WI38 (cell line): ENCODE results near the gene ORMDL1.
"Not testable (repeated sequence)": the region's sequence is repeated elsewhere in the genome, so short reads cannot be mapped to it uniquely, and the experiment has no call there.

Experiments
- H3K4me3 ChIP-seq: 2 replicates; pipeline ENCODE4 v1.5.1; 2011; ENCODE audit warnings: low read depth, mild to moderate bottlenecking, control low read depth, low read length
- CTCF ChIP-seq: IDR thresholded peaks from 2 replicates; pipeline ENCODE4 v1.5.1; 2012; ENCODE audit warnings: low read depth, mild to moderate bottlenecking, control low read depth, low read length

The ORMDL1 gene

GRCh38 chr2:189763908-189764661 is 20.1 kb downstream of the ORMDL1 start:
- H3K4me3 ChIP-seq = no peak overlapping the region
- TF ChIP-seq CTCF = no peak

- TF ChIP-seq CTCF = peak; percentile 44; the same call in 1 of the 2 replicates
Observed at GRCh38 chr2:189762551-189763298, 21.4 kb downstream of the ORMDL1 start, which contains the start of gene OSGEPL1. OSGEPL1 (minus strand) TSS chr2:189762792; CDS start chr2:189761640, 1,152 bp downstream.

GRCh38 chr2:189762229-189762550 is 21.9 kb downstream of the ORMDL1 start:
- H3K4me3 ChIP-seq = peak overlapping the region; percentile 80
- no peak for TF ChIP-seq CTCF

More at GRCh38 chr2:189762551-189763298, 21.4 kb downstream of the ORMDL1 start, which contains the start of gene OSGEPL1:
- H3K4me3 ChIP-seq = peak within 1 kb of the TSS; percentile 80

- H3K4me3 ChIP-seq = not testable (repeated sequence)
Observed at GRCh38 chr2:189760154-189760553, 24.0 kb downstream of the ORMDL1 start.

- H3K4me3 ChIP-seq = no peak overlapping the region
- no peak for TF ChIP-seq CTCF
Observed at GRCh38 chr2:189756311-189756952, 27.7 kb downstream of the ORMDL1 start.

GRCh38 chr2:189751080-189751658 is 33.0 kb downstream of the ORMDL1 start:
- peak; percentile 63 for TF ChIP-seq CTCF
- no peak overlapping the region for H3K4me3 ChIP-seq

GRCh38 chr2:189729430-189729829 is 54.7 kb downstream of the ORMDL1 start:
- no peak overlapping the region for H3K4me3 ChIP-seq
- no peak for TF ChIP-seq CTCF
